Measurements from ENCODE around the gene TUBA1B.
"Not testable (repeated sequence)": the region's sequence is repeated elsewhere in the genome, so short reads cannot be mapped to it uniquely, and the experiment has no call there.

Gene TUBA1B

DNA sequence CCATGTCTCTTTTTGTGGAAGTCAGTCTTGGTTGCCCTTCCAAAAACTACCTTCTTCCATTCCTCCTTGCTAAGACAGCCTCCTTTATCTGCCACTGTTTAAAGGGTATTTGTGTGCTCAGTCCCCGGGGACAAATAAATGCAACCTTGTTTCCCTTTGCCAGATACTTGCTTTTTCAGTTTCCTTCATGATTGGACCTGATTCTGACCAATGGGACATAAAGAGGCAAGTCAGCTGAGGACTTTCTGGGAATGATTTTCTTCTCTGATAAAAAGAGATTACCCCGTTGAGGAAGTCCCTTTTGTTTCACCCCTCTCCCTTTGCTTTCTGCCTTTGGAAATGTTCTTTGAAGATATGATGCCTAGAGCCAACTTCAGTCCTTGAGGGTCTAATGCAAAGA, 7.4 kb upstream of the TUBA1B start:
- ChIA-PET POLR2A (no interaction called here), CTCF (interaction anchor here (1.0 to 6.9 kb wide), 7 partner anchors 8 to 51 kb away, joined by 3 to 42 read pairs (median 4); partner anchors contain the start of genes DHH and TUBA1B)
- DNase-seq (ENCODE audit: extremely low spot score), result no peak
- TF ChIP-seq, protein P1, sequence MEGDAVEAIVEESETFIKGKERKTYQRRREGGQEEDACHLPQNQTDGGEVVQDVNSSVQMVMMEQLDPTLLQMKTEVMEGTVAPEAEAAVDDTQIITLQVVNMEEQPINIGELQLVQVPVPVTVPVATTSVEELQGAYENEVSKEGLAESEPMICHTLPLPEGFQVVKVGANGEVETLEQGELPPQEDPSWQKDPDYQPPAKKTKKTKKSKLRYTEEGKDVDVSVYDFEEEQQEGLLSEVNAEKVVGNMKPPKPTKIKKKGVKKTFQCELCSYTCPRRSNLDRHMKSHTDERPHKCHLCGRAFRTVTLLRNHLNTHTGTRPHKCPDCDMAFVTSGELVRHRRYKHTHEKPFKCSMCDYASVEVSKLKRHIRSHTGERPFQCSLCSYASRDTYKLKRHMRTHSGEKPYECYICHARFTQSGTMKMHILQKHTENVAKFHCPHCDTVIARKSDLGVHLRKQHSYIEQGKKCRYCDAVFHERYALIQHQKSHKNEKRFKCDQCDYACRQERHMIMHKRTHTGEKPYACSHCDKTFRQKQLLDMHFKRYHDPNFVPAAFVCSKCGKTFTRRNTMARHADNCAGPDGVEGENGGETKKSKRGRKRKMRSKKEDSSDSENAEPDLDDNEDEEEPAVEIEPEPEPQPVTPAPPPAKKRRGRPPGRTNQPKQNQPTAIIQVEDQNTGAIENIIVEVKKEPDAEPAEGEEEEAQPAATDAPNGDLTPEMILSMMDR (IDR thresholded peaks at IDR 0.05; ENCODE audit: control extremely low read depth, extremely low read depth, low read depth, missing control alignments), result no peak

DNA sequence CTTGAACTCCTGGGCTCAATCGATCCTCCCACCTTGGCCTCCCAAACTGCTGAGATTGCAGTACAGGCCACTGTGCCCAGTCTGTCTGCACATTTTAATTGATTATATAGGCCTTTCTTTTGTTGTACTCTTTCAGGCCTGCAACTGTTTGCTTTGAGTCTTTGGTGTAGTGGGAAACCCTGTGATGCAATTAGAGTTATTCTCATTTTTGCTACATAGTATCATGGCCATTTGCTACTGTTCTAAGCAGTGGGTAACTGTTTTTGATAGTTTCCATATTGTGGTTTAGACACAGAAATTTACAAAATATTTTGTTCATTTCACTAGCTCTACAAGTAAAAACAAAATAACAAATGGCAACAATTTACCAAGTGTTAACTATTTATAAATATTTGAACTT, 6.3 kb upstream of the TUBA1B start:
- POLR2A ChIA-PET, result no interaction called here
- CTCF ChIA-PET, result interaction anchor here (0.9 to 1.3 kb wide), 4 partner anchors 10 to 42 kb away, joined by 3 to 5 read pairs (median 4); partner anchors contain the start of gene DHH
- no peak for DNase-seq (ENCODE audit: extremely low spot score)
- TF ChIP-seq, protein P1 (IDR thresholded peaks at IDR 0.05; ENCODE audit: control extremely low read depth, extremely low read depth, low read depth, missing control alignments), result no peak

DNA sequence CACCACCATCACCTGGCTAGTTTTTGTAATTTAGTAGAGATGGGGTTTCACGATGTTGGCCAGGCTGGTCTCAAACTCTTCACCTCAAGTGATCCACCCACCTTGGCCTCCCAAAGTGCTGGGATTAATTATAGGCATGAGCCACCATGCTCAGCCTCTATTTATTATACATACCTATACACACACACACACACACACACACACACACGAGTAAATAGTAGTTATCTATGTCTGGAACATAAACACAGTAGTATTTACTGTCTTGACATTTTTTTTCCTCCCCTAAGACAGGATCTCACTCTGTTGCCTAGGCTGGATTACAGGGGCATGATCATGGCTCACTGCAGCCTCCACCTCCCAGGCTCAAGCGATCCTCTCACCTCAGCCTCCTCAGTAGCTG, 5.8 kb upstream of the TUBA1B start:
- CTCF ChIA-PET, result interaction anchor here (0.9 to 1.3 kb wide), 3 partner anchors 10 to 42 kb away, joined by 3 to 5 read pairs (median 4); partner anchors contain the start of gene DHH
- DNase-seq (ENCODE audit: extremely low spot score); POLR2A ChIA-PET: not testable (repeated sequence)

DNA sequence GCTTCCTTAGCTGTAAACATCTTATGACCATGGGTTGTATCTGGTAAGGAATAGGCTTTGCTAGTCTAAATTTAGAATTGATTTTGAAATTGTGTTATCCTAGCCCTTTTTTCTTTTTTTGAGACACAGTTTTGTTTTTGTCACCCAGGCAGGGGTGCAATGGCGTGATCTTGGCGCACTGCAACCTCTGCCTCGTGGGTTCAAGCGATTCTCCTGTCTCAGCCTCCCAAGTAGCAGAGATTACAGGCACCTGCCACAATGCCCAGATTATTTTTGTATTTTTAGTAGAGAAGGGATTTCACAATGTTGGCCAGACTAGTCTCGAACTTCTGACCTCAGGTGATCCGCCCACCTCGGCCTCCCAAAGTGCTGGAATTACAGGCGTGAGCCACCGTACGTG, 2.4 kb upstream of the TUBA1B start:
- TF ChIP-seq, protein P1 (IDR thresholded peaks at IDR 0.05; ENCODE audit: control extremely low read depth, extremely low read depth, low read depth, missing control alignments), result no peak
- ChIA-PET POLR2A (interaction anchor here (0.7 kb wide), 1 partner anchor 25 kb away, joined by 12 read pairs; no protein-coding TSS in a partner anchor), CTCF (interaction anchor here (1.1 to 7.3 kb wide), 4 partner anchors 25 to 47 kb away, joined by 3 to 85 read pairs (median 38); partner anchors contain the start of genes DHH and LMBR1L)
- no peak for DNase-seq (ENCODE audit: extremely low spot score)

DNA sequence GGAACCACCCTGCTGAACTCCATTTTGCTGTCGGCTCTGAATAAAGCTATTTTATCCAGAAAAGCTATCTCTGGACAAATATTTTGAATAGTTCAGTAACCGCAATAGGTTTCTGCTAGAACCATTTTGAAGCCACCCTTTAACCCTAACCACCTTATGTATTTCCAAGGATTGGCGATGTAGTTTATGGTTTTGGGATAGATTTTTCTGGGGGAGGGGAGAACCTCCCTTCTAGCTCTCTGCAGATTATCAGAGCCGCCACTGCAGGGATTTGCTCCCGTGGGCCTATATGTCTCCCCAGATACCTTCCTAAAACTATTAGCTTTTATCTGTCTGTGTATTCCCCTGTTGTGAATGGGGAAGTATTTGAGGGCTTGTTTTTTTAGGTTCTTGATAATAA, 1.8 kb upstream of the TUBA1B start:
- TF ChIP-seq, protein P1 (IDR thresholded peaks at IDR 0.05; ENCODE audit: control extremely low read depth, extremely low read depth, low read depth, missing control alignments), result no peak
- ChIA-PET POLR2A (no interaction called here), CTCF (interaction anchor here (0.9 to 7.3 kb wide), 6 partner anchors 13 to 46 kb away, joined by 3 to 85 read pairs (median 6); partner anchors contain the start of genes DHH and LMBR1L)
- DNase-seq (ENCODE audit: extremely low spot score), result no peak

DNA sequence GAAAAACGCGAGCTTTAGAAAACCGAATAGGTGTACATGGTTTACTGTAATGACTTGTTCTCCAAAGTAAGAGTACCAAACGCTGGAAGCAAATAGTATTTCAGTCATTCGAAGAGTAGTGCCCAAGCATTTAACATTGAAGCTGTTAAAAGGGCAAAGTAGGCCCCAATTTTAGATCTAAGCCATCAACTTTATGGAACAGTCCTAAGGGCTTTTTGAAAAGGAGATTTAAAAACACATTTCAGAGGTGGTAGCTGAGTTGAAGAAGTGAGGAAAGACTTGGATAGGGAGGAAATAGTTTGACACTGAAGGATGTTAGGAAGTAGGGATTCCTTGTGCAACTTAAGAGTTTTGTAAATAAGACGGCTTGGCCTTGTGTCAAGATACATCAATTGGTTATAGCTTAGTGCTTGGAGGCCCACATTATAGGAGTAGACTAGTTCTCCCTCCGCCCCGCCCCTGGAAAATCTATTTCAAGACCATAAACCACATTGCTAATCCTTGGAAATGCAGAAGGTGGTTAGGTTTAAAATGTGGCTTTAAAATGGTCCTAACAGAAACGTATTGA, 783 bp upstream of the TUBA1B start:
- TF ChIP-seq, protein P1 (IDR thresholded peaks at IDR 0.05; ENCODE audit: control extremely low read depth, extremely low read depth, low read depth, missing control alignments), result no peak
- ChIA-PET POLR2A (interaction anchor here (1.0 to 2.9 kb wide), 6 partner anchors 14 to 134 kb away, joined by 3 to 33 read pairs (median 13); partner anchors contain the start of genes LMBR1L and TUBA1A), CTCF (interaction anchor here (0.9 to 7.3 kb wide), 14 partner anchors 10 to 157 kb away, joined by 3 to 85 read pairs (median 7); partner anchors contain the start of genes DHH and LMBR1L)
- DNase-seq (ENCODE audit: extremely low spot score), result no peak

Data from GM10248 (cell line).